H9 (cell line): ENCODE data around the gene TMEM134. TPM values are rescaled to one million over a fixed set of nuclear protein-coding genes. Genes with fewer than 3 reads are reported as not detected.
A peak's percentile ranks its signal among the peaks of the same experiment; 100 is the strongest.

Experiments used
- DNase-seq: peaks from one replicate; pipeline ENCODE4 v3.0.0-alpha.2; 2017
- H2AFZ ChIP-seq: one replicate; pipeline ENCODE4 v1.6.1; 2013; ENCODE audit warnings: mild to moderate bottlenecking, low read length, control low read depth, moderate library complexity
- H2AK5ac ChIP-seq: 2 replicates; pipeline ENCODE4 v1.6.1; 2013; ENCODE audit warnings: low read length, control low read depth, mixed read lengths; ENCODE audit not compliant: insufficient read length
- H2BK120ac ChIP-seq: one replicate; pipeline ENCODE4 v1.6.1; 2013; ENCODE audit warnings: low read depth, mild to moderate bottlenecking, low read length, control low read depth, inconsistent platforms; ENCODE audit not compliant: poor library complexity, severe bottlenecking
- H2BK12ac ChIP-seq: 2 replicates; pipeline ENCODE4 v1.6.1; 2013; ENCODE audit warnings: low read length, control low read depth, mixed read lengths, low read depth; ENCODE audit not compliant: insufficient read length
- H2BK15ac ChIP-seq: 2 replicates; pipeline ENCODE4 v1.6.1; 2013; ENCODE audit warnings: low read depth, low read length, control low read depth
- H2BK20ac ChIP-seq: one replicate; pipeline ENCODE4 v1.6.1; 2013; ENCODE audit warnings: low read depth, mild to moderate bottlenecking, low read length, control low read depth, inconsistent platforms; ENCODE audit not compliant: poor library complexity, severe bottlenecking
- H2BK5ac ChIP-seq: 2 replicates; pipeline ENCODE4 v1.6.1; 2013; ENCODE audit warnings: low read length, control low read depth, mixed read lengths; ENCODE audit not compliant: insufficient read length
- H3K14ac ChIP-seq: 2 replicates; pipeline ENCODE4 v1.6.1; 2013; ENCODE audit warnings: low read length, control low read depth; ENCODE audit not compliant: insufficient read depth
- H3K18ac ChIP-seq: 2 replicates; pipeline ENCODE4 v1.6.1; 2013; ENCODE audit warnings: low read depth, mild to moderate bottlenecking, mixed read lengths, low read length, control low read depth; ENCODE audit not compliant: insufficient read length
- H3K23ac ChIP-seq: 2 replicates; pipeline ENCODE4 v1.6.1; 2013; ENCODE audit warnings: low read length, control low read depth, mixed read lengths, low read depth; ENCODE audit not compliant: insufficient read length
- H3K23me2 ChIP-seq: 2 replicates; pipeline ENCODE4 v1.6.1; 2013; ENCODE audit warnings: low read depth, mild to moderate bottlenecking, mixed read lengths, low read length, control low read depth; ENCODE audit not compliant: insufficient read length, poor library complexity, severe bottlenecking
- H3K27ac ChIP-seq: 2 replicates; pipeline ENCODE4 v1.5.1; 2013; ENCODE audit warnings: low read length, control low read depth, mixed read lengths, low read depth; ENCODE audit not compliant: insufficient read length
- H3K27me3 ChIP-seq: 2 replicates; pipeline ENCODE4 v1.6.1; 2013; ENCODE audit warnings: low read length, control low read depth, inconsistent platforms; ENCODE audit not compliant: insufficient read depth
- H3K4ac ChIP-seq: 2 replicates; pipeline ENCODE4 v1.6.1; 2013; ENCODE audit warnings: low read depth, mild to moderate bottlenecking, control low read depth, inconsistent platforms, low read length, moderate library complexity
- H3K4me1 ChIP-seq: 2 replicates; pipeline ENCODE4 v1.6.1; 2013; ENCODE audit warnings: low read length, control low read depth, inconsistent platforms; ENCODE audit not compliant: insufficient read depth
- H3K4me2 ChIP-seq: 2 replicates; pipeline ENCODE4 v1.6.1; 2013; ENCODE audit warnings: low read length, control low read depth, mixed read lengths; ENCODE audit not compliant: insufficient read length, insufficient read depth
- H3K56ac ChIP-seq: 2 replicates; pipeline ENCODE4 v1.6.1; 2013; ENCODE audit warnings: low read depth, mild to moderate bottlenecking, mixed read lengths, low read length, control low read depth; ENCODE audit not compliant: insufficient read length
- H3K79me1 ChIP-seq: 2 replicates; pipeline ENCODE4 v1.6.1; 2013; ENCODE audit warnings: low read depth, mild to moderate bottlenecking, moderate library complexity, low read length, control low read depth, inconsistent platforms; ENCODE audit not compliant: insufficient read depth, poor library complexity, severe bottlenecking
- H3K79me2 ChIP-seq: 2 replicates; pipeline ENCODE4 v1.6.1; 2013; ENCODE audit warnings: low read length, control low read depth, inconsistent platforms; ENCODE audit not compliant: insufficient read depth
- H3K9ac ChIP-seq: 2 replicates; pipeline ENCODE4 v1.6.1; 2013; ENCODE audit warnings: low read length, control low read depth, mixed read lengths; ENCODE audit not compliant: insufficient read length; ENCODE audit errors: extremely low read depth
- H3K9me3 ChIP-seq: one replicate; pipeline ENCODE4 v1.6.1; 2013; ENCODE audit warnings: low read depth, low read length, inconsistent platforms; ENCODE audit not compliant: control insufficient read depth
- H3T11ph ChIP-seq: one replicate; pipeline ENCODE4 v1.6.1; 2013; ENCODE audit warnings: mild to moderate bottlenecking, low read length, control low read depth, inconsistent platforms
- H4K20me1 ChIP-seq: one replicate; pipeline ENCODE4 v1.6.1; 2013; ENCODE audit not compliant: control insufficient read depth, insufficient read length, insufficient read depth
- H4K5ac ChIP-seq: 2 replicates; pipeline ENCODE4 v1.6.1; 2013; ENCODE audit warnings: low read depth, mild to moderate bottlenecking, mixed read lengths, low read length, control low read depth; ENCODE audit not compliant: insufficient read length
- H4K8ac ChIP-seq: replicated peaks from 2 replicates; pipeline ENCODE4 v1.6.1; 2013; ENCODE audit warnings: low read length, control low read depth, mixed read lengths, low read depth; ENCODE audit not compliant: insufficient read length
- H4K91ac ChIP-seq: 2 replicates; pipeline ENCODE4 v1.6.1; 2013; ENCODE audit warnings: low read depth, mild to moderate bottlenecking, moderate library complexity, mixed read lengths, low read length, control low read depth; ENCODE audit not compliant: insufficient read length
- H3K27ac Mint-ChIP-seq, 3 experiments: 2 replicates in 2 of 3; 3 replicates in 1 of 3; pipeline ENCODE4 v1.8.0; 2020 to 2021; ENCODE audit warnings: mixed read lengths in 3 of 3, mild to moderate bottlenecking in 1 of 3, moderate library complexity in 1 of 3
- H3K27me3 Mint-ChIP-seq: 2 replicates; pipeline ENCODE4 v1.8.0; 2021; ENCODE audit warnings: low read depth, mild to moderate bottlenecking, moderate library complexity, mixed read lengths
- H3K36me3 Mint-ChIP-seq, 3 experiments: 2 replicates in 2 of 3; 3 replicates in 1 of 3; pipeline ENCODE4 v1.8.0; 2020 to 2021; ENCODE audit warnings: low read depth in 3 of 3, mixed read lengths in 3 of 3; ENCODE audit not compliant: insufficient read depth in 1 of 3
- H3K4me1 Mint-ChIP-seq, 2 experiments: 2 replicates each; pipeline ENCODE4 v1.8.0; 2020; ENCODE audit warnings: mixed read lengths in 2 of 2
- H3K4me3 Mint-ChIP-seq, 2 experiments: 2 replicates in 1 of 2; 3 replicates in 1 of 2; pipeline ENCODE4 v1.8.0; 2020 to 2021; ENCODE audit warnings: mild to moderate bottlenecking in 2 of 2, mixed read lengths in 2 of 2, moderate library complexity in 1 of 2
- H3K9me3 Mint-ChIP-seq, 2 experiments: 2 replicates in 1 of 2; 3 replicates in 1 of 2; pipeline ENCODE4 v1.8.0; 2020; ENCODE audit warnings: mild to moderate bottlenecking in 2 of 2, mixed read lengths in 2 of 2, moderate library complexity in 1 of 2
- CTCF ChIP-seq: fragments of 200-600 bp; sonication (generic); conservative IDR thresholded peaks from 3 replicates; pipeline ENCODE4 v1.8.0; 2021; ENCODE audit warnings: antibody characterized with exemption, mild to moderate bottlenecking
- WGBS: extraction: QIAGEN DNeasy Blood & Tissue Kit; methylation state at CpG from one replicate; pipeline ENCODE4 v1.1.7; 2013; ENCODE audit warnings: missing lambda C conversion rate, low lambda C conversion rate, mixed read lengths; ENCODE audit not compliant: insufficient read length; ENCODE audit errors: extremely low coverage; 5-methylcytosine and 5-hydroxymethylcytosine counted together
- total RNA-seq: library from RNA; stranded (reverse); gene quantifications from 2 replicates; pipeline ENCODE4 v1.2.1, GENCODE V29; 2021

The TMEM134 gene
- total RNA-seq, 1 experiment from 2014 or later, result 53.6 TPM

GRCh38 chr11:67436459-67437081 lies 32.5 kb downstream of the TMEM134 start:
- Histone ChIP-seq H3K4ac (no peak overlapping the region), H3K14ac (peak overlapping the region; percentile 20; the same call in 1 of the 2 replicates), H3K79me2 (no peaks in the 10 kb centered on the region), H4K5ac (no peak overlapping the region), H4K91ac (no peak overlapping the region), H3K9me3 (no peaks in the 10 kb centered on the region), H3T11ph (no peak overlapping the region), H3K9ac (no peak overlapping the region), H2BK5ac (no peak overlapping the region), H2BK20ac (no peak overlapping the region), H3K79me1 (no peaks in the 10 kb centered on the region), H2BK15ac (no peak overlapping the region), H3K18ac (peak overlapping the region; percentile 15), H3K4me2 (no peak overlapping the region), H4K20me1 (no peaks in the 10 kb centered on the region), H3K4me1 (no peaks in the 10 kb centered on the region; the same call in 1 of the 2 replicates), H4K8ac (no peak overlapping the region), H3K56ac (no peak overlapping the region), H2AFZ (no peak overlapping the region), H3K27ac (peak overlapping the region; percentile 6), H3K27me3 (no peaks in the 10 kb centered on the region), H3K23me2 (no peaks in the 10 kb centered on the region), H2BK120ac (no peak overlapping the region), H2BK12ac (no peak overlapping the region), H3K23ac (no peak overlapping the region), H2AK5ac (no peak overlapping the region)
- no peak for TF ChIP-seq CTCF
- H3K4me1 Mint-ChIP-seq, result peaks cover 4 to 10% of the 10 kb centered on the region in 2 experiments
- peak overlapping the region in 1 of 2 experiments; percentile 25; a peak in 1 of 5 replicates for H3K4me3 Mint-ChIP-seq
- peak overlapping the region; percentile 30 to 78 (median 69); a peak in 4 of 7 replicates for H3K27ac Mint-ChIP-seq
- H3K27me3 Mint-ChIP-seq, result no peaks in the 10 kb centered on the region; the same call in 1 of the 2 replicates
- no CpG with 5 or more reads among the region's 6 CpGs for whole genome bisulfite sequencing
- peak; percentile 85 for DNase-seq
- no peaks in the 10 kb centered on the region for H3K9me3 Mint-ChIP-seq
- H3K36me3 Mint-ChIP-seq, result peaks cover 12 to 53% (median 49%) of the 10 kb centered on the region in 3 experiments; a peak in 6 of 7 replicates
